ENCODE data around the gene PDE4C. TPM values are rescaled to one million over a fixed set of nuclear protein-coding genes. Genes with fewer than 3 reads are reported as not detected.

PDE4C gene
- total RNA-seq, 1 experiment from 2014 or later = 0.36 TPM

DNA sequence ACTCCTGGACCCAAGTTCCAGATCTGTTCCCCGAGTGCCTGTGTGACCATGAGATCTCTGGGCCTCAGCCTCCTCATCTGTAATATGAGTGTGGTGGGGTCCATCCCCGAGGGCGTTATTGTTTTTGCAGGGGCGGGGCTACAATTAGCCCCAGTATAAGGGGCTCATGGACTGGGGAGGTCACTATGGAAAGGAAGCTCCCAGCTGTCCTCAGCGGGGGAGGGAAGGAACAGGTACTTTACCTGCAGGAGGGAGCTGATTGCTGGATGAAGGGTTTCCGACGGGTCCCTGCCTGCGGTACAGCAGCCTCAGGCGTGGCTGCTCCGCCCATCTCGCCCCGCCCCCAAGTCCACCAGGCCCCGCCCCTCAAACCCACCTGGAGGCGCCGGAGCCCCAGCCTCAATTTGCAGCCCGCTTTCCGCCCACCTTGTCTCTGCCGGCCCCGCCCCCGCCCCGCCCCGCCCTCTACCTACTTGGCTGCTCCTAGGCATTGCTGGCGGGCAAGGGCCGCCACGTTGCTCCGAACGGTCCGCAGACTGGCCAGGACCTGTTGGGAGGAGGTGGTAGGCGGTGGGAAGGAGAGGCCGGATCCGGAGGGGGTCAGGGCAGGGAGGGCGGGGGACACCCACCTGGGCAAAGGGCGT lies 5.5 kb downstream of the PDE4C start:
- intact Hi-C loops (cut with micrococcal nuclease; ENCODE audit: unreplicated experiment) = no loop called here
- peak overlapping the region; percentile 49 for H3K4me3 Mint-ChIP-seq (ENCODE audit: unreplicated experiment)
- BruUV-seq (replicated peaks) = no TSS peak
- Histone ChIP-seq H3K4me3 (ENCODE audit: low read depth, low read length) (peak overlapping the region; percentile 9; the same call in 1 of the 2 replicates), H3K36me3 (ENCODE audit: control insufficient read depth, insufficient read depth, low read length) (no peaks in the 10 kb centered on the region), H3K4me1 (0 out of 2 replicates have a peak, but pooled peaks cover 5% of the 10 kb centered on the region), H3K27me3 (replicated peaks; ENCODE audit: control insufficient read depth, insufficient read depth, low read length) (no peaks in the 10 kb centered on the region), H3K9me3 (no peaks in the 10 kb centered on the region)
- no peaks in the 10 kb centered on the region for H3K9me3 Mint-ChIP-seq (ENCODE audit: unreplicated experiment)
- H3K36me3 Mint-ChIP-seq (ENCODE audit: insufficient read depth, unreplicated experiment) = peaks cover 26% of the 10 kb centered on the region
- H3K4me1 Mint-ChIP-seq (ENCODE audit: low read depth, unreplicated experiment) = peaks cover 7% of the 10 kb centered on the region
- H3K27ac Mint-ChIP-seq (ENCODE audit: unreplicated experiment) = no peak overlapping the region
- CTCF ChIA-PET = interaction anchor here (1.4 to 1.6 kb wide), 2 partner anchors 11 to 108 kb away, joined by 3 to 5 read pairs; no protein-coding TSS in a partner anchor
- TF ChIP-seq, protein P1, sequence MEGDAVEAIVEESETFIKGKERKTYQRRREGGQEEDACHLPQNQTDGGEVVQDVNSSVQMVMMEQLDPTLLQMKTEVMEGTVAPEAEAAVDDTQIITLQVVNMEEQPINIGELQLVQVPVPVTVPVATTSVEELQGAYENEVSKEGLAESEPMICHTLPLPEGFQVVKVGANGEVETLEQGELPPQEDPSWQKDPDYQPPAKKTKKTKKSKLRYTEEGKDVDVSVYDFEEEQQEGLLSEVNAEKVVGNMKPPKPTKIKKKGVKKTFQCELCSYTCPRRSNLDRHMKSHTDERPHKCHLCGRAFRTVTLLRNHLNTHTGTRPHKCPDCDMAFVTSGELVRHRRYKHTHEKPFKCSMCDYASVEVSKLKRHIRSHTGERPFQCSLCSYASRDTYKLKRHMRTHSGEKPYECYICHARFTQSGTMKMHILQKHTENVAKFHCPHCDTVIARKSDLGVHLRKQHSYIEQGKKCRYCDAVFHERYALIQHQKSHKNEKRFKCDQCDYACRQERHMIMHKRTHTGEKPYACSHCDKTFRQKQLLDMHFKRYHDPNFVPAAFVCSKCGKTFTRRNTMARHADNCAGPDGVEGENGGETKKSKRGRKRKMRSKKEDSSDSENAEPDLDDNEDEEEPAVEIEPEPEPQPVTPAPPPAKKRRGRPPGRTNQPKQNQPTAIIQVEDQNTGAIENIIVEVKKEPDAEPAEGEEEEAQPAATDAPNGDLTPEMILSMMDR (IDR thresholded peaks at IDR 0.05; ENCODE audit: insufficient read depth in 1 of 2, low read depth in 1 of 2, low read length in 1 of 2, severe bottlenecking in 1 of 2, unreplicated experiment in 1 of 2) = no peak
- no peaks in the 10 kb centered on the region for H3K27me3 Mint-ChIP-seq (ENCODE audit: insufficient read depth, unreplicated experiment)
- DNase-seq = peak; percentile 67 to 69
- POLR2A ChIA-PET = interaction anchor here (0.6 kb wide), 1 partner anchor 38 kb away, joined by 5 read pairs; no protein-coding TSS in a partner anchor

DNA sequence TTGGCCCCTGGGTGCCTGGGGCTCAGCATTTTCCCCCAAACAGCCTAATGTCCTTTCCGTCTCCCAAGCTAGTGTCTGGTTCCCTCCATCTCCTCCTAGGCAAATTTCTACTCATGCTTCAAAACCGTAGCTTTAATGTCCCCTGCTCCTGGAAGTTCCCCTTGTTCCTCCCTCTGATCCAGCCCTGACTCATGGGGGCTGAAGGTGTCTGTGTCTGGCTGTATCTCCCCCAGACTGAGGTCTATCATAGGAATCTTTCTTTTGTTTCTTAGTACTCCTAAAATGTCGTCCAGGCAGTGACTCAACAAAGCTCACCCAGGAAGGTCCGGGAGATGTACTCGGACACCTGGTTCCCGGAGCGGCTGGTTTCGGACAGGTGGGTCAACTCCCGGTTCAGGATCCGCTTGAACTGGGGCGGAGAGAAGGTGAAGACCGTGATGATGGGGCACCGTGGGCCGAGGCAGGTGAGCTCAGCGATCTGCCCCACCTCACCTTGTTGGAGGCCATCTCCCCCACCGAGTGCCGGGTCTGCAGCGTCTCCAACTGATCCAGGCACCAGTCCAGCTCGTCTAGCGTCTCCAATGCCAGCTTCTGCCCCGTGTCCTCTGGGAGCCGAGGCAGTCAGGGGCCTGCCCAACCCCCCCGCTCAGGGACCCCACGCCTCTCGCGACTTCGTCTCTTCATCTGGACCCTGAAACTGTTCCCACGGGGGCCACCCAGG lies 6.2 kb downstream of the PDE4C start:
- Histone ChIP-seq H3K4me1 (0 out of 2 replicates have a peak, but pooled peaks cover 3% of the 10 kb centered on the region), H3K27me3 (replicated peaks; ENCODE audit: control insufficient read depth, insufficient read depth, low read length) (no peaks in the 10 kb centered on the region), H3K4me3 (ENCODE audit: low read depth, low read length) (no peak overlapping the region), H3K9me3 (no peaks in the 10 kb centered on the region), H3K36me3 (ENCODE audit: control insufficient read depth, insufficient read depth, low read length) (no peaks in the 10 kb centered on the region)
- no peak for DNase-seq
- Mint-ChIP-seq H3K9me3 (ENCODE audit: unreplicated experiment) (no peaks in the 10 kb centered on the region), H3K36me3 (ENCODE audit: insufficient read depth, unreplicated experiment) (peaks cover 26% of the 10 kb centered on the region), H3K4me3 (ENCODE audit: unreplicated experiment) (no peak overlapping the region), H3K27ac (ENCODE audit: unreplicated experiment) (no peak overlapping the region), H3K27me3 (ENCODE audit: insufficient read depth, unreplicated experiment) (no peaks in the 10 kb centered on the region), H3K4me1 (ENCODE audit: low read depth, unreplicated experiment) (peaks cover 4% of the 10 kb centered on the region)
- intact Hi-C loops (cut with micrococcal nuclease; ENCODE audit: unreplicated experiment) = no loop called here
- no TSS peak for BruUV-seq (replicated peaks)
- TF ChIP-seq, protein P1 (IDR thresholded peaks at IDR 0.05; ENCODE audit: insufficient read depth in 1 of 2, low read depth in 1 of 2, low read length in 1 of 2, severe bottlenecking in 1 of 2, unreplicated experiment in 1 of 2) = no peak
- CTCF ChIA-PET = interaction anchor here (1.4 to 1.6 kb wide), 3 partner anchors 10 to 107 kb away, joined by 3 to 5 read pairs (median 5); no protein-coding TSS in a partner anchor
- POLR2A ChIA-PET = interaction anchor here (0.6 kb wide), 1 partner anchor 265 kb away, joined by 6 read pairs; no protein-coding TSS in a partner anchor

DNA sequence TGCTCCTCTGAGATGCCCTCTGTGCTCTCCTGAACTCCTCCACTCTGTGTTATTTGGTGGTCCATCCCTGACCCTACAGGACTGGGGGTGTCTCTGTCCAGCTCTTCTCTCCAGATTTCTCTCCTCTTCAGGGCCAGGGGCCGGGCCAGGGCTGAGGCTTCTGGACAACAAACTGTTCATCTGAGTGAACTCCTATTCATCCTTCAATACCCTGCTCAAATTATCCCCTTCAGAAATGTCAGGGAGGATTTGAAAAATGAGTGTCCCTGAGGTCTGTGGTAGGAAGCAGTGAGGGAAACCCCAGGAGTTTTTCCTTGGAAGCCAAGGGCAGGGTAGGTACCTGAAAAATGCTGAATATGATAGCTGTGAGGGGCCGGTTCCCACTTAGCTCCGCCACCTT lies 7.6 kb downstream of the PDE4C start:
- Histone ChIP-seq H3K9me3 (no peaks in the 10 kb centered on the region), H3K27me3 (replicated peaks; ENCODE audit: control insufficient read depth, insufficient read depth, low read length) (no peaks in the 10 kb centered on the region), H3K4me3 (ENCODE audit: low read depth, low read length) (no peak overlapping the region), H3K36me3 (ENCODE audit: control insufficient read depth, insufficient read depth, low read length) (no peaks in the 10 kb centered on the region), H3K4me1 (no peaks in the 10 kb centered on the region)
- Mint-ChIP-seq H3K36me3 (ENCODE audit: insufficient read depth, unreplicated experiment) (peaks cover 12% of the 10 kb centered on the region), H3K4me1 (ENCODE audit: low read depth, unreplicated experiment) (peaks cover 4% of the 10 kb centered on the region), H3K4me3 (ENCODE audit: unreplicated experiment) (no peak overlapping the region), H3K9me3 (ENCODE audit: unreplicated experiment) (no peaks in the 10 kb centered on the region), H3K27ac (ENCODE audit: unreplicated experiment) (no peak overlapping the region), H3K27me3 (ENCODE audit: insufficient read depth, unreplicated experiment) (no peaks in the 10 kb centered on the region)
- TF ChIP-seq, protein P1 (IDR thresholded peaks at IDR 0.05; ENCODE audit: insufficient read depth in 1 of 2, low read depth in 1 of 2, low read length in 1 of 2, severe bottlenecking in 1 of 2, unreplicated experiment in 1 of 2) = no peak
- no peak for DNase-seq
- intact Hi-C loops (cut with micrococcal nuclease; ENCODE audit: unreplicated experiment) = no loop called here
- ChIA-PET CTCF (interaction anchor here (1.6 kb wide), 1 partner anchor 10 kb away, joined by 5 read pairs; no protein-coding TSS in a partner anchor), POLR2A (no interaction called here)
- BruUV-seq (replicated peaks) = no TSS peak
